SH-SY5Y (cell line): ENCODE data around the gene PPL.

ENCODE experiments used
- GATA2 ChIP-seq: IDR thresholded peaks from 2 replicates; pipeline ENCODE4 v1.6.1; 2011; ENCODE audit warnings: mild to moderate bottlenecking, low read depth, low read length
- GATA3 ChIP-seq: IDR thresholded peaks from 2 replicates; pipeline ENCODE4 v1.6.1; 2011; ENCODE audit warnings: low read depth, mild to moderate bottlenecking, low read length, moderate library complexity

DNA sequence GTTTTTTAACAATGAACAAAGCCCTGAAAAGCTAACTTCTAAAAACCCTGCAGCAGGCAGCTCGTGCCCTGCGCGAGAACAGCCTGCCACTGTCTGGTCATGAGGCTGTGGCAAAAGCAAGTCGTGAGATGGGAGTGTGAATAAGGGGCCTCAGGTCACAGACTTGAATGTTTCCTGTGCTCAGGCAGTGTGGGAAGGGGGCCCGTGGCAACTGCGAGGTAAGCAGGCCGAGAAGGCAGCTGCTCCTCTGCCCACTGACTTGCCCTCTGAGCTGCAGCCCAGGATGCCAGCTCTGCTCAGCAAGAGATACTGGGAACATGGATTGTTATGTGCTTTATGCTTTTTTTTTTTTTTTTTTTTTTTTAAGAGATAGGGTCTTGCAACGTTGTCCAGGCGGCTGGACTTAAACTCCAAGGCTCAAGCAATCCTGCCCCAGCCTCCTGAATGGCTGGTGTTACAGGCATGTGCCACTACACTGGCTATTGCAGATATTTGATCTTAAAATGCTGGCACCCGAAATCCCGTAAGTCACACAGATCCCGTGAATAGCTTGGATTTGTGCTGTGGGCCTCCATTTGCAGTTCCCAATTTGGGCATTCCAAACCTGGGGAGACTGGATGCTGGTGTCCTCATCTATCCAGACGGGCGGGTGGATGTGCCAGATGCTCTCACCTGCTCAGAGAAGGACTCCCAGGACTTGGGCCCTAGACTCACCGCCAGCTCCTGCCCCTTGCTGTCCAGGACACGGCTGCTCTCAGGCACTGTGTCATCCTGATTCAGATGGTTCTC lies 45.7 kb downstream of the PPL start:
- TF ChIP-seq GATA2, result no peak
- no peak for TF ChIP-seq GATA3
